Measurements from ENCODE around the gene ACTN1.

Gene ACTN1

GRCh38 chr14:68927956-68928675, 51.0 kb downstream of the ACTN1 start:
- no peak for TF ChIP-seq CTCF (IDR thresholded peaks at IDR 0.05)

GRCh38 chr14:68927089-68927488, 52.0 kb downstream of the ACTN1 start:
- TF ChIP-seq CTCF (IDR thresholded peaks at IDR 0.05): no peak

- no peak; the same call in 1 of the 2 replicates for TF ChIP-seq CTCF (IDR thresholded peaks at IDR 0.05)
These were observed 52.9 kb downstream of the ACTN1 start for GRCh38 chr14:68926236-68926635.

GRCh38 chr14:68925373-68925772, 53.7 kb downstream of the ACTN1 start:
- TF ChIP-seq CTCF (IDR thresholded peaks at IDR 0.05): no peak

GRCh38 chr14:68924186-68925158, 54.6 kb downstream of the ACTN1 start:
- no peak for TF ChIP-seq CTCF (IDR thresholded peaks at IDR 0.05)

- no peak for TF ChIP-seq CTCF (IDR thresholded peaks at IDR 0.05)
These were observed 56.2 kb downstream of the ACTN1 start for GRCh38 chr14:68922886-68923285.

- no peak for TF ChIP-seq CTCF (IDR thresholded peaks at IDR 0.05)
These were observed 56.9 kb downstream of the ACTN1 start for GRCh38 chr14:68922201-68922621.
